HepG2 (cell line): ENCODE results near the gene TPSD1. TPM values are rescaled to one million over a fixed set of nuclear protein-coding genes. Genes with fewer than 3 reads are reported as not detected.

Experiments
- ATAC-seq: fragments of 200-7000 bp; cut with Tn5 transposase; 3 replicates; pipeline ENCODE4 v1.9.1; 2020; ENCODE audit warnings: mild to moderate bottlenecking, moderate library complexity
- BruUV-seq: library from RNA; stranded (reverse); fragments of 400-500 nt; replicated peaks from 2 replicates; lab custom pipeline; 2021; lab: Mats Ljungman, UMichigan
- CTCF ChIA-PET: fragments of 300-600 bp; formaldehyde crosslinking; extraction: SDS; loops from one replicate; lab custom pipeline; 2021; ENCODE audit warnings: low total read pairs, inconsistent platforms, low intra/inter-chr PET ratio; lab: Yijun Ruan, JAX
- POLR2A ChIA-PET: fragments of 350-600 bp; sonication (Branson Sonifier 250); formaldehyde crosslinking; loops from one replicate; lab custom pipeline; 2020; ENCODE audit warnings: antibody characterized with exemption, inconsistent platforms; lab: Yijun Ruan, JAX
- DNase-seq: peaks from one replicate; pipeline ENCODE4 v3.0.0-alpha.2; 2015; ENCODE audit warnings: low spot score
- FAIRE-seq: peaks from 3 replicates; lab custom pipeline; 2011; peaks lifted over from hg19 to GRCh38; lab: Jason Lieb, UNC
- H2AFZ ChIP-seq: one replicate; pipeline ENCODE4 v1.6.1; 2011; ENCODE audit warnings: low read length, inconsistent platforms
- H3K27ac ChIP-seq: fragments of 300-600 bp; 3 replicates; pipeline ENCODE4 v1.8.0; 2011; ENCODE audit warnings: mixed run types, mild to moderate bottlenecking, mixed read lengths, low read length, inconsistent platforms; ENCODE audit not compliant: insufficient read depth; ENCODE audit errors: extremely low read length
- H3K27me3 ChIP-seq, 2 experiments: fragments of 200-600 bp in 1 of 2; 2 replicates in 1 of 2; 3 replicates in 1 of 2; pipeline versions ENCODE4 v1.6.0 to v1.8.0; 2011; ENCODE audit warnings: low read length in 2 of 2, mild to moderate bottlenecking in 2 of 2, moderate library complexity in 2 of 2, inconsistent platforms in 1 of 2; ENCODE audit not compliant: insufficient read depth in 2 of 2, control insufficient read depth in 1 of 2
- H3K36me3 ChIP-seq, 2 experiments: fragments of 200-600 bp in 1 of 2; replicated peaks in 1 of 2; 2 replicates in 1 of 2; 3 replicates in 1 of 2; pipeline versions ENCODE4 v1.5.1 to v1.8.0; 2011; ENCODE audit warnings: low read length in 2 of 2, inconsistent platforms in 1 of 2; ENCODE audit not compliant: insufficient read depth in 2 of 2, control insufficient read depth in 1 of 2
- H3K4me1 ChIP-seq: 2 replicates; pipeline ENCODE4 v1.5.1; 2012; ENCODE audit warnings: low read length, inconsistent platforms; ENCODE audit not compliant: insufficient read depth
- H3K4me2 ChIP-seq: 2 replicates; pipeline ENCODE4 v1.6.0; 2011; ENCODE audit warnings: low read depth, low read length, inconsistent platforms
- H3K4me3 ChIP-seq, 3 experiments: fragments of 200-600 bp in 1 of 3; sonication (generic), shearing (Covaris generic) in 1 of 3; replicated peaks in 1 of 3; 2 replicates each; pipeline ENCODE4 v1.5.1; 2011 to 2016; ENCODE audit warnings: low read length in 3 of 3, inconsistent platforms in 2 of 3, low read depth in 2 of 3, mild to moderate bottlenecking in 2 of 3, control low read depth in 1 of 3, mixed read lengths in 1 of 3; ENCODE audit not compliant: insufficient read depth in 1 of 3
- H3K79me2 ChIP-seq: one replicate; pipeline ENCODE4 v1.6.1; 2011; ENCODE audit warnings: low read length, inconsistent platforms; ENCODE audit not compliant: insufficient read depth
- H3K9ac ChIP-seq: 2 replicates; pipeline ENCODE4 v1.6.0; 2011; ENCODE audit warnings: mild to moderate bottlenecking, low read depth, low read length, inconsistent platforms; ENCODE audit not compliant: insufficient read depth
- H3K9me3 ChIP-seq: 2 replicates; pipeline ENCODE4 v1.5.1; 2012; ENCODE audit warnings: mild to moderate bottlenecking, low read length
- H4K20me1 ChIP-seq: 2 replicates; pipeline ENCODE4 v1.6.0; 2011; ENCODE audit warnings: inconsistent platforms, mild to moderate bottlenecking, low read length, moderate library complexity; ENCODE audit not compliant: insufficient read depth
- ADNP ChIP-seq: sonication (generic); formaldehyde crosslinking; IDR thresholded peaks from 2 replicates; pipeline ENCODE4 v1.4.0; 2020; ENCODE audit warnings: missing genetic modification reagents
- GATAD1 ChIP-seq: IDR thresholded peaks from 2 replicates; pipeline ENCODE4 v1.6.1; 2016; ENCODE audit warnings: missing genetic modification reagents, missing compliant biosample characterization
- GLI4 ChIP-seq: sonication (generic); formaldehyde crosslinking; IDR thresholded peaks from 2 replicates; pipeline ENCODE4 v1.5.1; 2020; ENCODE audit warnings: missing genetic modification reagents, mild to moderate bottlenecking, moderate library complexity, borderline replicate concordance
- HES4 ChIP-seq: sonication (generic); formaldehyde crosslinking; IDR thresholded peaks from 2 replicates; pipeline ENCODE4 v1.9.0; 2021; ENCODE audit warnings: mild to moderate bottlenecking, missing genetic modification reagents, borderline replicate concordance
- PRMT3 ChIP-seq: sonication (generic); formaldehyde crosslinking; IDR thresholded peaks from 2 replicates; pipeline ENCODE4 v1.8.1; 2022; ENCODE audit warnings: low read depth, mild to moderate bottlenecking, moderate library complexity, missing genetic modification reagents, borderline replicate concordance
- RFX3 ChIP-seq: IDR thresholded peaks from 2 replicates; pipeline ENCODE4 v1.6.1; 2016; ENCODE audit warnings: missing biosample characterization, missing genetic modification reagents
- SP2 ChIP-seq: sonication (generic); formaldehyde crosslinking; IDR thresholded peaks from 2 replicates; pipeline ENCODE4 v1.5.1; 2020; ENCODE audit warnings: mild to moderate bottlenecking, missing genetic modification reagents
- SSRP1 ChIP-seq: IDR thresholded peaks from 2 replicates; pipeline ENCODE4 v1.6.1; 2016; ENCODE audit warnings: control low read depth
- SYNCRIP ChIP-seq: fragments of 200-400 bp; formaldehyde crosslinking; IDR thresholded peaks from 2 replicates; pipeline ENCODE4 v1.6.1; 2018; ENCODE audit warnings: mild to moderate bottlenecking, low read depth, low read length; ENCODE audit not compliant: insufficient read depth
- TARDBP ChIP-seq: sonication (generic); formaldehyde crosslinking; IDR thresholded peaks from 2 replicates; pipeline ENCODE4 v1.8.0; 2022; ENCODE audit warnings: mild to moderate bottlenecking, missing genetic modification reagents
- ZFP36 ChIP-seq: fragments of 150-350 bp; IDR thresholded peaks from 2 replicates; pipeline ENCODE4 v1.6.1; 2018; ENCODE audit warnings: borderline replicate concordance, low read length, low read depth; ENCODE audit not compliant: partially characterized antibody
- ZNF746 ChIP-seq: sonication (generic); formaldehyde crosslinking; IDR thresholded peaks from 2 replicates; pipeline ENCODE4 v1.8.0; 2022; ENCODE audit warnings: mild to moderate bottlenecking, missing genetic modification reagents
- ZNF781 ChIP-seq: sonication (generic); formaldehyde crosslinking; IDR thresholded peaks from 2 replicates; pipeline ENCODE4 v1.5.1; 2020; ENCODE audit warnings: borderline replicate concordance, mild to moderate bottlenecking, missing genetic modification reagents; ENCODE audit errors: not compliant biosample characterization
- WGBS: methylation state at CpG from one replicate; pipeline ENCODE4 v1.1.6; 2017; ENCODE audit warnings: low lambda C conversion rate; 5-methylcytosine and 5-hydroxymethylcytosine counted together
- in situ Hi-C: cut with HindIII; loops from 2 replicates; pipeline ENCODE4 v1.10.0; 2017; ENCODE audit warnings: low pct_unique_long_range_greater_than_20kb; ENCODE audit not compliant: extremely low pct_ligation_motif_present
- intact Hi-C: fragments of 100-400 bp; cut with micrococcal nuclease; formaldehyde crosslinking; loops from one replicate; pipeline ENCODE4 v1.10.0; 2022; ENCODE audit not compliant: unreplicated experiment
- polyA plus RNA-seq, 8 experiments: library from polyadenylated mRNA; depleted of rRNA in 3 of 8; stranded (reverse) in 7 of 8; unstranded in 1 of 8; fragments of >200 nt; fragmentation: Illumina TruSeq in 4 of 8; extraction: Trizol in 4 of 8; gene quantifications; 2 replicates each; pipeline versions ENCODE4 v1.2.1 to v1.2.3, GENCODE V29; 2011 to 2016; ENCODE audit warnings: low read depth in 4 of 8, missing spikeins in 1 of 8, mixed read lengths in 1 of 8; ENCODE audit not compliant: insufficient read depth in 1 of 8
- total RNA-seq, 5 experiments: library from RNA; depleted of rRNA; stranded (reverse); fragments of >200 nt; fragmentation: Illumina TruSeq; extraction: Trizol; gene quantifications; 2 replicates each; pipeline ENCODE4 v1.2.3, GENCODE V29; 2016; ENCODE audit warnings: low read depth in 1 of 5
- TF ChIP-seq, protein P1 (sequence below): sonication (generic); formaldehyde crosslinking; IDR thresholded peaks from 2 replicates; pipeline ENCODE4 v1.5.1; 2020; ENCODE audit warnings: missing genetic modification reagents, mild to moderate bottlenecking, borderline replicate concordance
- TF ChIP-seq, protein P2 (sequence below): sonication (generic); formaldehyde crosslinking; IDR thresholded peaks from 2 replicates; pipeline ENCODE4 v1.8.1; 2023; ENCODE audit warnings: mild to moderate bottlenecking, missing genetic modification reagents
- TF ChIP-seq, protein P3 (sequence below): sonication (generic); formaldehyde crosslinking; IDR thresholded peaks from 2 replicates; pipeline ENCODE4 v1.4.0; 2020; ENCODE audit warnings: missing genetic modification reagents

TPSD1 gene
- total and polyA plus RNA-seq, 2 of the 13 experiments (the other 11 are each of a cell fraction or from before 2014, with no cell fraction given) = not detected

DNA sequence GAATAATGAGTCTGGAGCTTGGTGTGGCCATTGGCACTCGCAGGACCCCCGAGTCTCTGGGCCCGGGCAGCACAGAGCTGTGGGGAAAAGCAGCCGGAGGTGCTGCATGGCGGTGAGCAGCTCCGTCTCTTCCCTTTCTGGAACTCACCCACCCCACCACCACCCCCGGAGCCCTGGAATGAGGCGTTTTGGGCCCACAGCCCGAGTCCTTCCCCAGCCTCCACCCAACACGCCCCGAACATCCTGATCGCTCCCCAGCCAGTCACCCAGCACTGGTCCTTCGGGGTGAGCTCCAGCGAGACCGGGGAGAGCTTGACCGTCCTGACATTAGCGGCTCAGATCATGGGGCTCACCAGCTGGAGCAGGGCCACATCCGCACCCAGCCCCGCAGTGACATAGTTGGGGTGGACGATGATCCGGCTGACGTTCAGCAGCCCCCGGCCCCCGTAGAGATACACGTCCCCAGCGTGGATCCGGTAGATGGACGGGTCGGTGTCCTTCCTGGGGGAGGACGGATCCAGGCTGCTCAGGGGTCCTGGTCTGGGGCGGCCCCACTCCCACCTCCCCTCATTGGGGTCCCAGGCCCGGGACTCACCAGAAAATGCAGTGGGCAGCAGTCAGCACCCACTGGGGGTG is 6.5 kb downstream of the TPSD1 start:
- POLR2A ChIA-PET = no interaction called here
- FAIRE-seq (no peak), ATAC-seq (no peak), DNase-seq (no peak)
- no peak overlapping the region for H3K4me3 ChIP-seq
- TF ChIP-seq SYNCRIP = no peak
- no peak for TF ChIP-seq RFX3 (CRISPR knock-in tag)
- no peak for TF ChIP-seq SP2
- no peak overlapping the region for H3K4me2 ChIP-seq
- intact Hi-C loops (no loop called here), in situ Hi-C loops (no loop called here)
- H3K79me2 ChIP-seq = no peaks in the 10 kb centered on the region
- H3K27me3 ChIP-seq = peaks cover 18 to 72% of the 10 kb centered on the region in 2 experiments
- no peaks in the 10 kb centered on the region for H3K9me3 ChIP-seq
- 39% methylated on average over 8 of the region's 32 CpGs for whole genome bisulfite sequencing
- H4K20me1 ChIP-seq = no peaks in the 10 kb centered on the region
- no peak overlapping the region for H3K27ac ChIP-seq
- no peak overlapping the region for H2AFZ ChIP-seq
- CTCF ChIA-PET = no interaction called here
- no peak overlapping the region for H3K9ac ChIP-seq
- H3K4me1 ChIP-seq = no peaks in the 10 kb centered on the region
- H3K36me3 ChIP-seq = no peaks in the 10 kb centered on the region
- no TSS peak for BruUV-seq

DNA sequence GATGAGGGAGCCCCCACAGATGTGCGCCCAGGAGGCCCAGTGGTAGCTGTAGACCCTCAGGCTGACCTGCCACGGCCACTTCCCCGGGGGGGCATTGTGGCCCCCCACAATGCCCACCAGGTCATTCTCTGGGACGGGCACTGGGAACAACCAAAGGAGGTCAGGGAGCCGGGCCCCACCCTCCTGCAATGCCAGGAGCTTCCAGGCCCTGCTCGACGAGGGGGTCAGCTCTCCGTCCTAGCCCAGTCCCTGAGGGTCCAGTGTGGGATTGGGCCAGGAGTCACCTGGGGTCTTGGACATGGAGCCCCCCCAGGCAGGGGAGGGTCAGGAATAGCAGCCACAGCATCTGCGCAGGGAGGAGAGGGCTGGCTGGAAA is 7.0 kb downstream of the TPSD1 start:
- no peak overlapping the region for H2AFZ ChIP-seq
- H3K79me2 ChIP-seq = no peaks in the 10 kb centered on the region
- no peak overlapping the region for H3K4me3 ChIP-seq
- WGBS = 80% methylated on average over 1 of the region's 9 CpGs
- no peaks in the 10 kb centered on the region for H3K9me3 ChIP-seq
- H3K36me3 ChIP-seq = no peaks in the 10 kb centered on the region
- intact Hi-C loops (no loop called here), in situ Hi-C loops (no loop called here)
- DNase-seq = no peak
- no peaks in the 10 kb centered on the region for H4K20me1 ChIP-seq
- BruUV-seq = no TSS peak
- FAIRE-seq = no peak
- no peak overlapping the region for H3K4me2 ChIP-seq
- peaks cover 15 to 69% of the 10 kb centered on the region in 2 experiments for H3K27me3 ChIP-seq
- H3K4me1 ChIP-seq = no peaks in the 10 kb centered on the region
- H3K9ac ChIP-seq = no peak overlapping the region
- H3K27ac ChIP-seq = no peak overlapping the region
- no peak for ATAC-seq
- ChIA-PET POLR2A (no interaction called here), CTCF (no interaction called here)
- TF ChIP-seq SP2 = no peak
- TF ChIP-seq, protein P1, sequence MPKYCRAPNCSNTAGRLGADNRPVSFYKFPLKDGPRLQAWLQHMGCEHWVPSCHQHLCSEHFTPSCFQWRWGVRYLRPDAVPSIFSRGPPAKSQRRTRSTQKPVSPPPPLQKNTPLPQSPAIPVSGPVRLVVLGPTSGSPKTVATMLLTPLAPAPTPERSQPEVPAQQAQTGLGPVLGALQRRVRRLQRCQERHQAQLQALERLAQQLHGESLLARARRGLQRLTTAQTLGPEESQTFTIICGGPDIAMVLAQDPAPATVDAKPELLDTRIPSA (CRISPR knock-in tag) = no peak
- no peak for TF ChIP-seq GATAD1 (CRISPR knock-in tag)
- TF ChIP-seq SSRP1 (CRISPR knock-in tag) = no peak
- no peak for TF ChIP-seq TARDBP (CRISPR knock-in tag)
- TF ChIP-seq ZFP36 = no peak
- TF ChIP-seq, protein P2, sequence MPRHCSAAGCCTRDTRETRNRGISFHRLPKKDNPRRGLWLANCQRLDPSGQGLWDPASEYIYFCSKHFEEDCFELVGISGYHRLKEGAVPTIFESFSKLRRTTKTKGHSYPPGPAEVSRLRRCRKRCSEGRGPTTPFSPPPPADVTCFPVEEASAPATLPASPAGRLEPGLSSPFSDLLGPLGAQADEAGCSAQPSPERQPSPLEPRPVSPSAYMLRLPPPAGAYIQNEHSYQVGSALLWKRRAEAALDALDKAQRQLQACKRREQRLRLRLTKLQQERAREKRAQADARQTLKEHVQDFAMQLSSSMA (CRISPR knock-in tag) = no peak
- TF ChIP-seq ZNF746 (CRISPR knock-in tag) = no peak
- no peak for TF ChIP-seq ZNF781 (CRISPR knock-in tag)
- no peak for TF ChIP-seq HES4 (CRISPR knock-in tag)
- TF ChIP-seq, protein P3, sequence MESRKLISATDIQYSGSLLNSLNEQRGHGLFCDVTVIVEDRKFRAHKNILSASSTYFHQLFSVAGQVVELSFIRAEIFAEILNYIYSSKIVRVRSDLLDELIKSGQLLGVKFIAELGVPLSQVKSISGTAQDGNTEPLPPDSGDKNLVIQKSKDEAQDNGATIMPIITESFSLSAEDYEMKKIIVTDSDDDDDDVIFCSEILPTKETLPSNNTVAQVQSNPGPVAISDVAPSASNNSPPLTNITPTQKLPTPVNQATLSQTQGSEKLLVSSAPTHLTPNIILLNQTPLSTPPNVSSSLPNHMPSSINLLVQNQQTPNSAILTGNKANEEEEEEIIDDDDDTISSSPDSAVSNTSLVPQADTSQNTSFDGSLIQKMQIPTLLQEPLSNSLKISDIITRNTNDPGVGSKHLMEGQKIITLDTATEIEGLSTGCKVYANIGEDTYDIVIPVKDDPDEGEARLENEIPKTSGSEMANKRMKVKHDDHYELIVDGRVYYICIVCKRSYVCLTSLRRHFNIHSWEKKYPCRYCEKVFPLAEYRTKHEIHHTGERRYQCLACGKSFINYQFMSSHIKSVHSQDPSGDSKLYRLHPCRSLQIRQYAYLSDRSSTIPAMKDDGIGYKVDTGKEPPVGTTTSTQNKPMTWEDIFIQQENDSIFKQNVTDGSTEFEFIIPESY (CRISPR knock-in tag) = no peak
- no peak for TF ChIP-seq GLI4 (CRISPR knock-in tag)
- no peak for TF ChIP-seq ADNP (CRISPR knock-in tag)
- no peak for TF ChIP-seq PRMT3 (CRISPR knock-in tag)
